GM23338 (cell line): ENCODE data around the gene SIRT6. TPM values are rescaled to one million over a fixed set of nuclear protein-coding genes. Genes with fewer than 3 reads are reported as not detected.

Experiments
- ATAC-seq: fragments of 200-7000 bp; cut with Tn5 transposase; 3 replicates; pipeline ENCODE4 v1.9.1; 2020
- DNase-seq: peaks from one replicate; pipeline ENCODE4 v3.0.0-alpha.2; 2015; ENCODE audit warnings: low spot score
- H2AFZ ChIP-seq: fragments of 200-600 bp; sonication (generic); 2 replicates; pipeline ENCODE4 v1.8.0; 2016; ENCODE audit warnings: antibody characterized with exemption, mild to moderate bottlenecking, moderate library complexity
- H3F3A ChIP-seq: fragments of 200-600 bp; sonication (generic); replicated peaks from 2 replicates; pipeline ENCODE4 v1.8.0; 2017; ENCODE audit warnings: antibody characterized with exemption, mixed run types, low read depth
- H3K27ac ChIP-seq: fragments of 200-600 bp; sonication (generic); 2 replicates; pipeline ENCODE4 v1.6.1; 2016; ENCODE audit warnings: low read depth
- H3K27me3 ChIP-seq: fragments of 200-600 bp; sonication (generic); 2 replicates; pipeline ENCODE4 v1.8.0; 2016; ENCODE audit warnings: mild to moderate bottlenecking, mixed run types, moderate library complexity; ENCODE audit not compliant: insufficient read depth
- H3K36me3 ChIP-seq: fragments of 200-600 bp; sonication (generic); 2 replicates; pipeline ENCODE4 v1.8.0; 2016; ENCODE audit warnings: mild to moderate bottlenecking; ENCODE audit not compliant: insufficient read depth
- H3K4me1 ChIP-seq: fragments of 200-600 bp; sonication (generic); 2 replicates; pipeline ENCODE4 v1.8.0; 2016; ENCODE audit warnings: mild to moderate bottlenecking, moderate library complexity; ENCODE audit not compliant: insufficient read depth
- H3K4me2 ChIP-seq: fragments of 200-600 bp; sonication (generic); 2 replicates; pipeline ENCODE4 v1.7.1; 2017; ENCODE audit warnings: mixed run types
- H3K4me3 ChIP-seq: fragments of 200-600 bp; sonication (generic); 2 replicates; pipeline ENCODE4 v1.6.1; 2016; ENCODE audit warnings: mixed run types
- H3K79me2 ChIP-seq: fragments of 200-600 bp; sonication (generic); replicated peaks from 2 replicates; pipeline ENCODE4 v1.8.0; 2017; ENCODE audit warnings: mild to moderate bottlenecking; ENCODE audit not compliant: insufficient read depth
- H3K9me2 ChIP-seq: fragments of 200-600 bp; sonication (generic); 2 replicates; pipeline ENCODE4 v1.8.0; 2017; ENCODE audit not compliant: insufficient read depth
- H4K20me1 ChIP-seq: fragments of 200-600 bp; sonication (generic); replicated peaks from 2 replicates; pipeline ENCODE4 v1.8.0; 2017; ENCODE audit warnings: mild to moderate bottlenecking; ENCODE audit not compliant: insufficient read depth
- H3K27ac Mint-ChIP-seq: 2 replicates; pipeline ENCODE4 v1.8.0; 2020; ENCODE audit warnings: inconsistent platforms, mild to moderate bottlenecking, moderate library complexity, mixed read lengths
- H3K27me3 Mint-ChIP-seq: 3 replicates; pipeline ENCODE4 v1.8.0; 2022; ENCODE audit warnings: low read depth, mild to moderate bottlenecking, moderate library complexity, mixed read lengths, inconsistent platforms; ENCODE audit not compliant: insufficient read depth, poor library complexity
- H3K36me3 Mint-ChIP-seq: 3 replicates; pipeline ENCODE4 v1.8.0; 2021; ENCODE audit warnings: low read depth, mild to moderate bottlenecking, inconsistent platforms, moderate library complexity, mixed read lengths
- H3K4me1 Mint-ChIP-seq: 3 replicates; pipeline ENCODE4 v1.8.0; 2020; ENCODE audit warnings: mild to moderate bottlenecking, inconsistent platforms, mixed read lengths
- H3K4me3 Mint-ChIP-seq: 3 replicates; pipeline ENCODE4 v1.8.0; 2021; ENCODE audit warnings: moderate library complexity, mild to moderate bottlenecking, inconsistent platforms, mixed read lengths
- H3K9me3 Mint-ChIP-seq: 3 replicates; pipeline ENCODE4 v1.8.0; 2020; ENCODE audit warnings: moderate library complexity, mild to moderate bottlenecking, inconsistent platforms, mixed read lengths
- CREB1 ChIP-seq: fragments of 250-450 bp; sonication (Bioruptor Pico); IDR thresholded peaks from 2 replicates; pipeline ENCODE4 v1.5.0; 2020; ENCODE audit warnings: low read depth, mild to moderate bottlenecking, moderate library complexity
- EZH2 ChIP-seq: fragments of 200-600 bp; sonication (generic); IDR thresholded peaks from one replicate; pipeline ENCODE4 v1.8.0; 2017; ENCODE audit warnings: antibody characterized with exemption, mild to moderate bottlenecking, low read depth; ENCODE audit not compliant: unreplicated experiment
- EZH2phosphoT487 ChIP-seq: fragments of 200-600 bp; sonication (generic); IDR thresholded peaks from one replicate; pipeline ENCODE4 v1.8.1; 2018; ENCODE audit warnings: antibody characterized with exemption; ENCODE audit not compliant: unreplicated experiment
- JUNB ChIP-seq: IDR thresholded peaks from one replicate; pipeline ENCODE4 v1.6.1; 2016; ENCODE audit warnings: antibody characterized with exemption; ENCODE audit not compliant: unreplicated experiment
- NANOG ChIP-seq: IDR thresholded peaks from 2 replicates; pipeline ENCODE4 v1.6.1; 2016; ENCODE audit warnings: antibody characterized with exemption, borderline replicate concordance
- POLR2AphosphoS5 ChIP-seq: IDR thresholded peaks from 2 replicates; pipeline ENCODE4 v1.6.1; 2016; ENCODE audit warnings: antibody characterized with exemption, low read depth
- STAT1 ChIP-seq: IDR thresholded peaks from one replicate; pipeline ENCODE4 v1.6.1; 2016; ENCODE audit warnings: antibody characterized with exemption; ENCODE audit not compliant: unreplicated experiment
- ZNF114 ChIP-seq: fragments of 250-450 bp; sonication (Bioruptor Pico); IDR thresholded peaks from 2 replicates; pipeline ENCODE4 v1.5.0; 2020; ENCODE audit warnings: mild to moderate bottlenecking, moderate library complexity
- ZNF331 ChIP-seq: fragments of 250-450 bp; sonication (Bioruptor Pico); IDR thresholded peaks from 2 replicates; pipeline ENCODE4 v1.5.0; 2020; ENCODE audit warnings: low read depth, mild to moderate bottlenecking, moderate library complexity
- polyA plus RNA-seq: library from polyadenylated mRNA; unstranded; fragments of >200 nt; fragmentation: Nextera tagmentation; extraction: Ambion mirVana; gene quantifications from 2 replicates; pipeline ENCODE4 v1.2.1, GENCODE V29; 2016
- total RNA-seq: library from RNA; depleted of rRNA; stranded (reverse); fragments of >200 nt; shearing (Covaris generic); gene quantifications from 2 replicates; pipeline ENCODE4 v1.2.3, GENCODE V29; 2014
- TF ChIP-seq, protein P1 (sequence below), 2 experiments: fragments of 200-600 bp in 1 of 2; sonication (generic) in 1 of 2; conservative IDR thresholded peaks; 2 replicates each; pipeline versions ENCODE4 v1.5.1 to v1.6.1; 2016 to 2017; ENCODE audit warnings: antibody characterized with exemption in 2 of 2, low read depth in 2 of 2, mild to moderate bottlenecking in 2 of 2, moderate library complexity in 1 of 2
- TF ChIP-seq, protein P2 (sequence below): IDR thresholded peaks from 2 replicates; pipeline ENCODE4 v1.6.1; 2016; ENCODE audit warnings: antibody characterized with exemption
- TF ChIP-seq, protein P3 (sequence below): fragments of 250-450 bp; sonication (Bioruptor Pico); IDR thresholded peaks from 2 replicates; pipeline ENCODE4 v1.5.0; 2020; ENCODE audit warnings: mild to moderate bottlenecking, moderate library complexity
- TF ChIP-seq, protein P4 (sequence below): IDR thresholded peaks from one replicate; pipeline ENCODE4 v1.6.1; 2018; ENCODE audit warnings: antibody characterized with exemption; ENCODE audit not compliant: unreplicated experiment

Gene SIRT6
- total and polyA plus RNA-seq, 2 experiments from 2014 or later, result 18.9 to 26.7 TPM

DNA sequence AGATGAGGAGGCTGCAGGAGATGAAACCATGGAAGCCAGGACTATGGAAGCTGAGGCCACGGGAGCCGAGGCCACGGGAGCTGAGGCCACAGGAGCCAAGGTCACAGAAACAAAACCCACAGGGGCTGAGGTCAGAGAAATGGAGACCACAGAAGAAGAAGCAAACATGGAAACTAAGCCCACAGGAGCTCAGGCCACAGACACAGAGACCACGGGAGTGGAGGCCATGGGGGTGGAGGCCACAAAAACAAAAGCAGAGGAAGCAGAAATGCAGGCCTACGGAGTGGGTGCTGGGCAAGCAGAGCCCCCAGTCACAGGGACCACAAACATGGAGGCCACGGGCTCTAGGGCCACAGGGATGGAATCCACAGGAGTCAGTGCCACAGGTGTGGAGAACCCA is 34.5 kb upstream of the SIRT6 start:
- H3K36me3 ChIP-seq, result no peaks in the 10 kb centered on the region; the same call in 1 of the 2 replicates
- no peak for TF ChIP-seq EZH2
- no peak for TF ChIP-seq CREB1 (CRISPR knock-in tag)
- TF ChIP-seq NANOG, result no peak
- TF ChIP-seq, protein P1, sequence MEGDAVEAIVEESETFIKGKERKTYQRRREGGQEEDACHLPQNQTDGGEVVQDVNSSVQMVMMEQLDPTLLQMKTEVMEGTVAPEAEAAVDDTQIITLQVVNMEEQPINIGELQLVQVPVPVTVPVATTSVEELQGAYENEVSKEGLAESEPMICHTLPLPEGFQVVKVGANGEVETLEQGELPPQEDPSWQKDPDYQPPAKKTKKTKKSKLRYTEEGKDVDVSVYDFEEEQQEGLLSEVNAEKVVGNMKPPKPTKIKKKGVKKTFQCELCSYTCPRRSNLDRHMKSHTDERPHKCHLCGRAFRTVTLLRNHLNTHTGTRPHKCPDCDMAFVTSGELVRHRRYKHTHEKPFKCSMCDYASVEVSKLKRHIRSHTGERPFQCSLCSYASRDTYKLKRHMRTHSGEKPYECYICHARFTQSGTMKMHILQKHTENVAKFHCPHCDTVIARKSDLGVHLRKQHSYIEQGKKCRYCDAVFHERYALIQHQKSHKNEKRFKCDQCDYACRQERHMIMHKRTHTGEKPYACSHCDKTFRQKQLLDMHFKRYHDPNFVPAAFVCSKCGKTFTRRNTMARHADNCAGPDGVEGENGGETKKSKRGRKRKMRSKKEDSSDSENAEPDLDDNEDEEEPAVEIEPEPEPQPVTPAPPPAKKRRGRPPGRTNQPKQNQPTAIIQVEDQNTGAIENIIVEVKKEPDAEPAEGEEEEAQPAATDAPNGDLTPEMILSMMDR (conservative IDR thresholded peaks at IDR 0.05; ENCODE audit: low read depth in 2 of 2), result no peak
- no peak for TF ChIP-seq EZH2phosphoT487
- TF ChIP-seq, protein P2, sequence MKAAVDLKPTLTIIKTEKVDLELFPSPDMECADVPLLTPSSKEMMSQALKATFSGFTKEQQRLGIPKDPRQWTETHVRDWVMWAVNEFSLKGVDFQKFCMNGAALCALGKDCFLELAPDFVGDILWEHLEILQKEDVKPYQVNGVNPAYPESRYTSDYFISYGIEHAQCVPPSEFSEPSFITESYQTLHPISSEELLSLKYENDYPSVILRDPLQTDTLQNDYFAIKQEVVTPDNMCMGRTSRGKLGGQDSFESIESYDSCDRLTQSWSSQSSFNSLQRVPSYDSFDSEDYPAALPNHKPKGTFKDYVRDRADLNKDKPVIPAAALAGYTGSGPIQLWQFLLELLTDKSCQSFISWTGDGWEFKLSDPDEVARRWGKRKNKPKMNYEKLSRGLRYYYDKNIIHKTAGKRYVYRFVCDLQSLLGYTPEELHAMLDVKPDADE, result no peak
- TF ChIP-seq, protein P3, sequence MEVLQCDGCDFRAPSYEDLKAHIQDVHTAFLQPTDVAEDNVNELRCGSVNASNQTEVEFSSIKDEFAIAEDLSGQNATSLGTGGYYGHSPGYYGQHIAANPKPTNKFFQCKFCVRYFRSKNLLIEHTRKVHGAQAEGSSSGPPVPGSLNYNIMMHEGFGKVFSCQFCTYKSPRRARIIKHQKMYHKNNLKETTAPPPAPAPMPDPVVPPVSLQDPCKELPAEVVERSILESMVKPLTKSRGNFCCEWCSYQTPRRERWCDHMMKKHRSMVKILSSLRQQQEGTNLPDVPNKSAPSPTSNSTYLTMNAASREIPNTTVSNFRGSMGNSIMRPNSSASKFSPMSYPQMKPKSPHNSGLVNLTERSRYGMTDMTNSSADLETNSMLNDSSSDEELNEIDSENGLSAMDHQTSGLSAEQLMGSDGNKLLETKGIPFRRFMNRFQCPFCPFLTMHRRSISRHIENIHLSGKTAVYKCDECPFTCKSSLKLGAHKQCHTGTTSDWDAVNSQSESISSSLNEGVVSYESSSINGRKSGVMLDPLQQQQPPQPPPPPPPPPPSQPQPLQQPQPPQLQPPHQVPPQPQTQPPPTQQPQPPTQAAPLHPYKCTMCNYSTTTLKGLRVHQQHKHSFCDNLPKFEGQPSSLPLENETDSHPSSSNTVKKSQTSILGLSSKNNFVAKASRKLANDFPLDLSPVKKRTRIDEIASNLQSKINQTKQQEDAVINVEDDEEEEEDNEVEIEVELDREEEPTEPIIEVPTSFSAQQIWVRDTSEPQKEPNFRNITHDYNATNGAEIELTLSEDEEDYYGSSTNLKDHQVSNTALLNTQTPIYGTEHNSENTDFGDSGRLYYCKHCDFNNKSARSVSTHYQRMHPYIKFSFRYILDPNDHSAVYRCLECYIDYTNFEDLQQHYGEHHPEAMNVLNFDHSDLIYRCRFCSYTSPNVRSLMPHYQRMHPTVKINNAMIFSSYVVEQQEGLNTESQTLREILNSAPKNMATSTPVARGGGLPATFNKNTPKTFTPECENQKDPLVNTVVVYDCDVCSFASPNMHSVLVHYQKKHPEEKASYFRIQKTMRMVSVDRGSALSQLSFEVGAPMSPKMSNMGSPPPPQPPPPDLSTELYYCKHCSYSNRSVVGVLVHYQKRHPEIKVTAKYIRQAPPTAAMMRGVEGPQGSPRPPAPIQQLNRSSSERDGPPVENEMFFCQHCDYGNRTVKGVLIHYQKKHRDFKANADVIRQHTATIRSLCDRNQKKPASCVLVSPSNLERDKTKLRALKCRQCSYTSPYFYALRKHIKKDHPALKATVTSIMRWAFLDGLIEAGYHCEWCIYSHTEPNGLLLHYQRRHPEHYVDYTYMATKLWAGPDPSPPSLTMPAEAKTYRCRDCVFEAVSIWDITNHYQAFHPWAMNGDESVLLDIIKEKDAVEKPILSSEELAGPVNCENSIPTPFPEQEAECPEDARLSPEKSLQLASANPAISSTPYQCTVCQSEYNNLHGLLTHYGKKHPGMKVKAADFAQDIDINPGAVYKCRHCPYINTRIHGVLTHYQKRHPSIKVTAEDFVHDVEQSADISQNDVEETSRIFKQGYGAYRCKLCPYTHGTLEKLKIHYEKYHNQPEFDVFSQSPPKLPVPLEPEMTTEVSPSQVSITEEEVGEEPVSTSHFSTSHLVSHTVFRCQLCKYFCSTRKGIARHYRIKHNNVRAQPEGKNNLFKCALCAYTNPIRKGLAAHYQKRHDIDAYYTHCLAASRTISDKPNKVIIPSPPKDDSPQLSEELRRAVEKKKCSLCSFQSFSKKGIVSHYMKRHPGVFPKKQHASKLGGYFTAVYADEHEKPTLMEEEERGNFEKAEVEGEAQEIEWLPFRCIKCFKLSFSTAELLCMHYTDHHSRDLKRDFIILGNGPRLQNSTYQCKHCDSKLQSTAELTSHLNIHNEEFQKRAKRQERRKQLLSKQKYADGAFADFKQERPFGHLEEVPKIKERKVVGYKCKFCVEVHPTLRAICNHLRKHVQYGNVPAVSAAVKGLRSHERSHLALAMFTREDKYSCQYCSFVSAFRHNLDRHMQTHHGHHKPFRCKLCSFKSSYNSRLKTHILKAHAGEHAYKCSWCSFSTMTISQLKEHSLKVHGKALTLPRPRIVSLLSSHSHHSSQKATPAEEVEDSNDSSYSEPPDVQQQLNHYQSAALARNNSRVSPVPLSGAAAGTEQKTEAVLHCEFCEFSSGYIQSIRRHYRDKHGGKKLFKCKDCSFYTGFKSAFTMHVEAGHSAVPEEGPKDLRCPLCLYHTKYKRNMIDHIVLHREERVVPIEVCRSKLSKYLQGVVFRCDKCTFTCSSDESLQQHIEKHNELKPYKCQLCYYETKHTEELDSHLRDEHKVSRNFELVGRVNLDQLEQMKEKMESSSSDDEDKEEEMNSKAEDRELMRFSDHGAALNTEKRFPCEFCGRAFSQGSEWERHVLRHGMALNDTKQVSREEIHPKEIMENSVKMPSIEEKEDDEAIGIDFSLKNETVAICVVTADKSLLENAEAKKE (CRISPR knock-in tag), result no peak
- TF ChIP-seq, protein P4, sequence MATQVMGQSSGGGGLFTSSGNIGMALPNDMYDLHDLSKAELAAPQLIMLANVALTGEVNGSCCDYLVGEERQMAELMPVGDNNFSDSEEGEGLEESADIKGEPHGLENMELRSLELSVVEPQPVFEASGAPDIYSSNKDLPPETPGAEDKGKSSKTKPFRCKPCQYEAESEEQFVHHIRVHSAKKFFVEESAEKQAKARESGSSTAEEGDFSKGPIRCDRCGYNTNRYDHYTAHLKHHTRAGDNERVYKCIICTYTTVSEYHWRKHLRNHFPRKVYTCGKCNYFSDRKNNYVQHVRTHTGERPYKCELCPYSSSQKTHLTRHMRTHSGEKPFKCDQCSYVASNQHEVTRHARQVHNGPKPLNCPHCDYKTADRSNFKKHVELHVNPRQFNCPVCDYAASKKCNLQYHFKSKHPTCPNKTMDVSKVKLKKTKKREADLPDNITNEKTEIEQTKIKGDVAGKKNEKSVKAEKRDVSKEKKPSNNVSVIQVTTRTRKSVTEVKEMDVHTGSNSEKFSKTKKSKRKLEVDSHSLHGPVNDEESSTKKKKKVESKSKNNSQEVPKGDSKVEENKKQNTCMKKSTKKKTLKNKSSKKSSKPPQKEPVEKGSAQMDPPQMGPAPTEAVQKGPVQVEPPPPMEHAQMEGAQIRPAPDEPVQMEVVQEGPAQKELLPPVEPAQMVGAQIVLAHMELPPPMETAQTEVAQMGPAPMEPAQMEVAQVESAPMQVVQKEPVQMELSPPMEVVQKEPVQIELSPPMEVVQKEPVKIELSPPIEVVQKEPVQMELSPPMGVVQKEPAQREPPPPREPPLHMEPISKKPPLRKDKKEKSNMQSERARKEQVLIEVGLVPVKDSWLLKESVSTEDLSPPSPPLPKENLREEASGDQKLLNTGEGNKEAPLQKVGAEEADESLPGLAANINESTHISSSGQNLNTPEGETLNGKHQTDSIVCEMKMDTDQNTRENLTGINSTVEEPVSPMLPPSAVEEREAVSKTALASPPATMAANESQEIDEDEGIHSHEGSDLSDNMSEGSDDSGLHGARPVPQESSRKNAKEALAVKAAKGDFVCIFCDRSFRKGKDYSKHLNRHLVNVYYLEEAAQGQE, result no peak
- TF ChIP-seq JUNB, result no peak
- no peak for TF ChIP-seq POLR2AphosphoS5
- no peak for TF ChIP-seq ZNF331 (CRISPR knock-in tag)
- TF ChIP-seq STAT1, result no peak
- TF ChIP-seq ZNF114 (CRISPR knock-in tag), result no peak
- H3K27ac ChIP-seq, result no peak overlapping the region
- H3K27me3 ChIP-seq, result no peaks in the 10 kb centered on the region
- Mint-ChIP-seq H3K9me3 (peaks cover 5% of the 10 kb centered on the region; the same call in 1 of the 3 replicates), H3K36me3 (peaks cover 18% of the 10 kb centered on the region), H3K4me1 (no peaks in the 10 kb centered on the region; the same call in 2 of the 3 replicates), H3K27ac (no peak overlapping the region), H3K27me3 (peaks cover 20% of the 10 kb centered on the region), H3K4me3 (no peak overlapping the region)
- no peaks in the 10 kb centered on the region for H3K79me2 ChIP-seq
- no peak for DNase-seq
- ATAC-seq, result no peak
- no peaks in the 10 kb centered on the region for H3K4me1 ChIP-seq
- peaks cover 6% of the 10 kb centered on the region; the same call in 1 of the 2 replicates for H3F3A ChIP-seq
- no peak overlapping the region for H3K4me2 ChIP-seq
- H2AFZ ChIP-seq, result no peak overlapping the region
- H3K4me3 ChIP-seq, result no peak overlapping the region
- H4K20me1 ChIP-seq, result no peaks in the 10 kb centered on the region
- no peaks in the 10 kb centered on the region for H3K9me2 ChIP-seq
